Measurements from ENCODE around the gene WFIKKN2. TPM values are rescaled to one million over a fixed set of nuclear protein-coding genes. Genes with fewer than 3 reads are reported as not detected.
A peak's percentile ranks its signal among the peaks of the same experiment; 100 is the strongest.

The WFIKKN2 gene
- total and polyA plus RNA-seq, 2 of the 13 experiments (the other 11 are each of a cell fraction or from before 2014, with no cell fraction given) = not detected

DNA sequence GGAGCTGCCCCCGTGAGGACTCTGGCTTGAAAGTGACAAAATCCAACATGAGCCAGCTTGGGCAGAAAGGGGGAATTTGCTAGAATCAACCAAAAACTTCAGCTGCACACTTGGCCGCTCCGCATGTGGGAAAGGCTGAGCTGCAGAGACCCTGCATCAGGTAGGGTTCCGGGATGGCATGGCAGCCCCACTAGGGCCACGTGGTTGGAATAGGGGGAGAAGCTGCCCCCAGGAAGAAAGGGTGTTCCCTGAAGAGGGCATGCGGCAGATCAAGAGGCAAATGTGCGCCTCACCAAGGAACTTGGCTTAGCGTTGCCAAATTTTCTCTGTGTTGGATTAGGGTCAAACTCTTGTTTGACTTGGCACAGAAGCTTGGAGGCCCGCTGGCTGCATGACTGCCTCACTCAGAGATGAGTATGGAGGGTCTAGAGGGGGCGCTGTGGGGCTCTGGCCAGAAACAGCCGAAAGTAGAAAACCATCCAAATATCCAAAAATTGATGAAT lies 29.2 kb upstream of the WFIKKN2 start (continued):
- no peak for TF ChIP-seq ZFP62 (CRISPR knock-in tag; IDR thresholded peaks at IDR 0.05)
- TF ChIP-seq ZNF460 (CRISPR knock-in tag; IDR thresholded peaks at IDR 0.05; ENCODE audit: borderline replicate concordance) = no peak
- TF ChIP-seq, protein P1, sequence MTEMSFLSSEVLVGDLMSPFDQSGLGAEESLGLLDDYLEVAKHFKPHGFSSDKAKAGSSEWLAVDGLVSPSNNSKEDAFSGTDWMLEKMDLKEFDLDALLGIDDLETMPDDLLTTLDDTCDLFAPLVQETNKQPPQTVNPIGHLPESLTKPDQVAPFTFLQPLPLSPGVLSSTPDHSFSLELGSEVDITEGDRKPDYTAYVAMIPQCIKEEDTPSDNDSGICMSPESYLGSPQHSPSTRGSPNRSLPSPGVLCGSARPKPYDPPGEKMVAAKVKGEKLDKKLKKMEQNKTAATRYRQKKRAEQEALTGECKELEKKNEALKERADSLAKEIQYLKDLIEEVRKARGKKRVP (CRISPR knock-in tag; IDR thresholded peaks at IDR 0.05) = no peak
- no peak for TF ChIP-seq IRX3 (CRISPR knock-in tag; IDR thresholded peaks at IDR 0.05; ENCODE audit: borderline replicate concordance, low read depth)
- no peak for TF ChIP-seq REST (IDR thresholded peaks at IDR 0.05; ENCODE audit: borderline replicate concordance in 1 of 2, low read depth in 1 of 2, low read length in 2 of 2)
- TF ChIP-seq, protein P2, sequence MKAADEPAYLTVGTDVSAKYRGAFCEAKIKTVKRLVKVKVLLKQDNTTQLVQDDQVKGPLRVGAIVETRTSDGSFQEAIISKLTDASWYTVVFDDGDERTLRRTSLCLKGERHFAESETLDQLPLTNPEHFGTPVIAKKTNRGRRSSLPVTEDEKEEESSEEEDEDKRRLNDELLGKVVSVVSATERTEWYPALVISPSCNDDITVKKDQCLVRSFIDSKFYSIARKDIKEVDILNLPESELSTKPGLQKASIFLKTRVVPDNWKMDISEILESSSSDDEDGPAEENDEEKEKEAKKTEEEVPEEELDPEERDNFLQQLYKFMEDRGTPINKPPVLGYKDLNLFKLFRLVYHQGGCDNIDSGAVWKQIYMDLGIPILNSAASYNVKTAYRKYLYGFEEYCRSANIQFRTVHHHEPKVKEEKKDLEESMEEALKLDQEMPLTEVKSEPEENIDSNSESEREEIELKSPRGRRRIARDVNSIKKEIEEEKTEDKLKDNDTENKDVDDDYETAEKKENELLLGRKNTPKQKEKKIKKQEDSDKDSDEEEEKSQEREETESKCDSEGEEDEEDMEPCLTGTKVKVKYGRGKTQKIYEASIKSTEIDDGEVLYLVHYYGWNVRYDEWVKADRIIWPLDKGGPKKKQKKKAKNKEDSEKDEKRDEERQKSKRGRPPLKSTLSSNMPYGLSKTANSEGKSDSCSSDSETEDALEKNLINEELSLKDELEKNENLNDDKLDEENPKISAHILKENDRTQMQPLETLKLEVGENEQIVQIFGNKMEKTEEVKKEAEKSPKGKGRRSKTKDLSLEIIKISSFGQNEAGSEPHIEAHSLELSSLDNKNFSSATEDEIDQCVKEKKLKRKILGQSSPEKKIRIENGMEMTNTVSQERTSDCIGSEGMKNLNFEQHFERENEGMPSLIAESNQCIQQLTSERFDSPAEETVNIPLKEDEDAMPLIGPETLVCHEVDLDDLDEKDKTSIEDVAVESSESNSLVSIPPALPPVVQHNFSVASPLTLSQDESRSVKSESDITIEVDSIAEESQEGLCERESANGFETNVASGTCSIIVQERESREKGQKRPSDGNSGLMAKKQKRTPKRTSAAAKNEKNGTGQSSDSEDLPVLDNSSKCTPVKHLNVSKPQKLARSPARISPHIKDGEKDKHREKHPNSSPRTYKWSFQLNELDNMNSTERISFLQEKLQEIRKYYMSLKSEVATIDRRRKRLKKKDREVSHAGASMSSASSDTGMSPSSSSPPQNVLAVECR (CRISPR knock-in tag; IDR thresholded peaks at IDR 0.05; ENCODE audit: borderline replicate concordance) = peak; percentile 28; the same call in 1 of the 2 replicates
- TF ChIP-seq FOSL2 (CRISPR knock-in tag; IDR thresholded peaks at IDR 0.05) = peak; percentile 44
- TF ChIP-seq EP300 (IDR thresholded peaks at IDR 0.05; ENCODE audit: low read depth in 2 of 2, low read length in 2 of 2) = peak in 1 of 2 experiments; percentile 75; a peak in 1 of 4 replicates
- peak; percentile 54; the same call in 1 of the 2 replicates for TF ChIP-seq EP300 (CRISPR knock-in tag; IDR thresholded peaks at IDR 0.05; ENCODE audit: borderline replicate concordance)
- TF ChIP-seq, protein P3, sequence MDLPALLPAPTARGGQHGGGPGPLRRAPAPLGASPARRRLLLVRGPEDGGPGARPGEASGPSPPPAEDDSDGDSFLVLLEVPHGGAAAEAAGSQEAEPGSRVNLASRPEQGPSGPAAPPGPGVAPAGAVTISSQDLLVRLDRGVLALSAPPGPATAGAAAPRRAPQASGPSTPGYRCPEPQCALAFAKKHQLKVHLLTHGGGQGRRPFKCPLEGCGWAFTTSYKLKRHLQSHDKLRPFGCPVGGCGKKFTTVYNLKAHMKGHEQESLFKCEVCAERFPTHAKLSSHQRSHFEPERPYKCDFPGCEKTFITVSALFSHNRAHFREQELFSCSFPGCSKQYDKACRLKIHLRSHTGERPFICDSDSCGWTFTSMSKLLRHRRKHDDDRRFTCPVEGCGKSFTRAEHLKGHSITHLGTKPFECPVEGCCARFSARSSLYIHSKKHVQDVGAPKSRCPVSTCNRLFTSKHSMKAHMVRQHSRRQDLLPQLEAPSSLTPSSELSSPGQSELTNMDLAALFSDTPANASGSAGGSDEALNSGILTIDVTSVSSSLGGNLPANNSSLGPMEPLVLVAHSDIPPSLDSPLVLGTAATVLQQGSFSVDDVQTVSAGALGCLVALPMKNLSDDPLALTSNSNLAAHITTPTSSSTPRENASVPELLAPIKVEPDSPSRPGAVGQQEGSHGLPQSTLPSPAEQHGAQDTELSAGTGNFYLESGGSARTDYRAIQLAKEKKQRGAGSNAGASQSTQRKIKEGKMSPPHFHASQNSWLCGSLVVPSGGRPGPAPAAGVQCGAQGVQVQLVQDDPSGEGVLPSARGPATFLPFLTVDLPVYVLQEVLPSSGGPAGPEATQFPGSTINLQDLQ (CRISPR knock-in tag; IDR thresholded peaks at IDR 0.05) = 0 out of 2 replicates have a peak, but pooled peaks have one; percentile 71
- TF ChIP-seq MED1 (CRISPR knock-in tag; IDR thresholded peaks at IDR 0.05) = no peak
- TF ChIP-seq PAF1 (CRISPR knock-in tag; IDR thresholded peaks at IDR 0.05) = no peak
- peak; percentile 47; the same call in 1 of the 2 replicates for TF ChIP-seq ZNF263 (CRISPR knock-in tag; IDR thresholded peaks at IDR 0.05)
- TF ChIP-seq CEBPB (IDR thresholded peaks at IDR 0.05; ENCODE audit: borderline replicate concordance, low read depth, low read length) = peak; percentile 59; the same call in 1 of the 2 replicates
- TF ChIP-seq PLRG1 (conservative IDR thresholded peaks at IDR 0.05) = no peak
- TF ChIP-seq REXO4 (CRISPR knock-in tag; IDR thresholded peaks at IDR 0.05; ENCODE audit: borderline replicate concordance) = no peak
- TF ChIP-seq FOXA1 (IDR thresholded peaks at IDR 0.05) = no peak
- peak; percentile 95 for TF ChIP-seq FOXA1 (CRISPR knock-in tag; IDR thresholded peaks at IDR 0.05)
